ENCODE data around the gene SGSM2.
A peak's percentile ranks its signal among the peaks of the same experiment; 100 is the strongest.

Gene SGSM2

GRCh38 chr17:2399572-2400473 is 62.5 kb downstream of the SGSM2 start:
- peak; percentile 92 for DNase-seq

- peak; percentile 58 for DNase-seq
Observed at GRCh38 chr17:2400474-2400866, 63.2 kb downstream of the SGSM2 start.

GRCh38 chr17:2400877-2401425 is 63.6 kb downstream of the SGSM2 start, which contains the start of gene MNT:
Gene MNT (minus strand): TSS chr17:2401060. CDS start chr17:2400712, 348 bp downstream.
- DNase-seq, result peak; percentile 59

GRCh38 chr17:2401426-2402221 is 64.3 kb downstream of the SGSM2 start:
- peak; percentile 97 for DNase-seq

DNA sequence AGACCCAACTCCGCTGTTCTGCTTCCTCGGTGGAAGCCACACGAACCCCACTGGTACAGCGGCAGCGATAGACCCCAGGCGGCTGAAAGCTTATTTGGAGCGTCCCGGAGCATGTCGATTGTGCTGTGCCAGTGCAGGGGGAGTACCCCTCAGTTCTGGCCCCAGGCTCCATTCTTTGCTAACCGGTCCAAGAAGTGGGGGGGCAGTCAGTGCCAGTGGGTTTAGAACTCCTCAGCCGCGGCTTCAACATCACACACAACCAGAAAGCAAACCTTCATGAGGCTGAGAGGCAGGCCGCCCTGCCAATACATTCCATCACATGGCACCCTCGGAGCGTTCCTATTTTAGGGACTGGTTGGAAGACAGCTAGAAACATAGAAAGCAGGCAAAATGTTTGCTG is 65.2 kb downstream of the SGSM2 start:
- DNase-seq, result no peak

DNA sequence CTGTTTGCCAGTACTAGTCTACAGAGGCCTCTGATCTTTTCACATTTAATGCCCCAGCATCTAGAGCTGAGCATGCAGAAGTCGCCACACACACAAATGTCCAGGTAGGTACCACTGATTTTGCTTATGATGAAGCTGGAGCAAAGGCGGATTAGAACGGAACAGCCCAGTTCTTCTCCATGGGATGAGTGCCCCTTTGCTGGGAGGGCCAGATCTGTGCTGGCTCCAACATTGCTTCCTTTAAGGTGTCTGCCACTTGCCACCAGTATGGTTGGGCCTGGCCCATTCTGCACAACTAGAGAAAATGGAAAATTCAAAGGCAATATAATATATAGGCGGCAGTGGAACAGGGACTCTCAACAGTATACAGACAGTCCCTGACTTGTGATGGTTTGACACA is 65.7 kb downstream of the SGSM2 start:
- DNase-seq, result no peak

GRCh38 chr17:2405247-2405926 is 68.1 kb downstream of the SGSM2 start:
- no peak for DNase-seq

DNA sequence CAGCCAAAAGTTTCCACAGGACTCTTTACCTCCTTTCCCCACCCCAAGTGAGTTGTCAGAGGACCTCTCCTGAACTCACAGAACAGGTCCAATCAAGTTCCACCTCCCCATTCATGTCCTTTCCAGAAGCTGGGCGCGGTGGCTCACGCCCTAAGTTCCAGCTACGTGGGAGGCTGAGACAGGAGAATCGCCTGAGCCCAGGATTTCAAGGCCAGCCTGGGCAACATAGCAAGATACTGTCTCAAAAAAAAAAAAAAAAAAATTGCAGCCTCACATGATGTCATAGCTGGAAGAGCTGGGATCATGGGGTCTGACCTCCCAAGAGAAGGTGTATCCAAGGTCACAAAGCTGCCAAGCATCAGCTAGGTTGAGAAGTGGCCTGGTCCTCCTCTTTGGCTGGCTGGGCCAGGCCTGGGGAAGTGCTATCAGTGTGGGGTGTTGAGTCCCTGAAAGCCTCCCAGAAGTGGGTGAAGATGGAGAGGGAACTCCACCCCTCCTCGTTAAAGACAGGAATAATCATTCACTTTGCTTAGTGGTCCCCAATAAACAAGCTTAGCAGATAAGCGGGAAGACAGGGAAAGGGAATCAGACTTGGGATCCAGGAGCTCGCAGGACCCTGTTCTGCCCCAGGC is 69.1 kb downstream of the SGSM2 start:
- DNase-seq, result no peak

DNA sequence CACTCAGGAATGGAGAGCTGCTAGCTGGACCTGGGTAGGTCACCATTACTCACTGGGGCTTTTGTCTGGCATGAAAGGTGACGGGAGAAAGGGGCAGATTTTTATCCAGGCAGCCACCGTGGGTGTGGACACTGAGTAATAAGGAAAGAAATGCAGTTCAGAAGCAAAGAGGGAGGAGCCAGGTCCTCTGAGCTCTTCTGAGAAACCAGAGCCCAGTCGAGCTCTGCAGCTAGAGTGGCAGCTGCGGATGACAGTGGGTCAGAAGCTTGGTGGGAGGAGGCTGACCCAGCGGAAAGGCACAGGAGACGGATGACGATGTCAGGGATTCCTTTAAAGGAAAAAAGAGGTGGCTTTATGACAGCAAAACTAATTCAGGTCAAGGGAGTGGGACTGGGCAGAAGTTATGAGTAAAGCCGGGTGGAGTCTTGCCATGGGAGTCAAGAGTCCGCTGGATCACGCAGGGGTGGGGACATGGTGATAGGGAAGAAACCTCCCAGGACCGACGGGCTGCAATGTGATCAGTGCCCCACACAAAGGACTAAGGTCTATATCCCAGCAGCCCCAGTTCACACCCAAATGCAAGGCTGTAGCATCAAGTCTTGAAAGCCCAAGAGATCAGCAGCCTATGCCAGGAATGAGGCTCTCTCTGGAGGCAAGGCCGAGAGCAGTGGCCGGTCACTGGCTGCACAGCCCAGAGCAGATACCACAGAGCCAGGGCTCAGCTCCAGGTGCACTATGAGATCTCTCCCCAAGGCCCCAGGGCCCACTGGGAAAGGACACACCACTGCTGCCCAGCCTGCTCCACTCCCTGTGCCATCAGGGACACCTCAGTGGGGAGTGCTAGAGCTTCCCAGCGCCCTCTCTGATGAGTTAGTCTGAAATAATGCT is 69.8 kb downstream of the SGSM2 start:
- DNase-seq, result no peak

GRCh38 chr17:2410951-2411350 is 73.7 kb downstream of the SGSM2 start:
- DNase-seq, result no peak

DNA sequence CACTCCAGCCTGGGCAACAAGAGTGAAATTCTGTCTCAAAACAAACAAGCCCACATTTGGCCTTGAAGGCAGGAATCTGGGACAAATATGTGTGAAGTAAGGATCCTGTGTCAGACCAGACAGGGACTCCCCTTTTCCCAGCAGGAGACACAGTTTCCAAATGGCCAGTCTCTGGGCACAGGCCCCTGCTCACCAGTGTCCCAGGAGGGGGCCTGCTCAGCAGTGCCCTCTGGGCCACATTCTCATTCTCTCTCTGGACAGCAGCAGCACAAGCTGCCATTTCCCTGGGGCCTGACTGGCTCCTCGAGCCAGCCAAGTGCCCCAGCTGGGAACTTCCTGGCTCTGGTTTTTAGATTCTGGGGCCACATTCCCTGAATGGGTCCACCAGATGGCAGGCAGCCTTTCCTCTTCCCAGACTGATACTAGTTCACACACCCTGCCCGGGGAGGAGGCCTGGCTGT is 75.3 kb downstream of the SGSM2 start:
- no peak for DNase-seq

- DNase-seq, result no peak
Observed at GRCh38 chr17:2414446-2415064, 77.3 kb downstream of the SGSM2 start.

DNA sequence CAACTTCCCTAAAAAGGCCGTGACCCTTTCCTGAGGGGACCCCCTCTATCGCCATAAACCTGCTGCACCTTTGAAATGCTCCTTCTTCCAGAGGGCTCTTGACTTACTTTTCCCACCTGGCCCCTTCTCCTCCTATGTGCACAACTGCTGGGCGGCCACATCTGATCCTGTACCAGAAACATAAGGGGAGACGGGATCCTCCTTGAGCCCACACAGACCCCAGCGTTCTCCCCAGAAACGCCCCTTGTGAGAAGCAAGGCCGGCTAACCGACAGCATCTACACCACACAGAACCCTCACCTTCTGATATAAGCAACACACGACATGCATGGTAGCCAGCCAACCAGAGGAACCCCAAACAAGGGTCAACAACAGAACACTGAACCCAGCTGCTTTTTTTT is 77.8 kb downstream of the SGSM2 start:
- no peak for DNase-seq

- peak; percentile 76 for DNase-seq
Observed at GRCh38 chr17:2416010-2416734, 78.9 kb downstream of the SGSM2 start.

- DNase-seq, result no peak
Observed at GRCh38 chr17:2418572-2418971, 81.3 kb downstream of the SGSM2 start.

- no peak for DNase-seq
Observed at GRCh38 chr17:2419486-2419885, 82.2 kb downstream of the SGSM2 start.

DNA sequence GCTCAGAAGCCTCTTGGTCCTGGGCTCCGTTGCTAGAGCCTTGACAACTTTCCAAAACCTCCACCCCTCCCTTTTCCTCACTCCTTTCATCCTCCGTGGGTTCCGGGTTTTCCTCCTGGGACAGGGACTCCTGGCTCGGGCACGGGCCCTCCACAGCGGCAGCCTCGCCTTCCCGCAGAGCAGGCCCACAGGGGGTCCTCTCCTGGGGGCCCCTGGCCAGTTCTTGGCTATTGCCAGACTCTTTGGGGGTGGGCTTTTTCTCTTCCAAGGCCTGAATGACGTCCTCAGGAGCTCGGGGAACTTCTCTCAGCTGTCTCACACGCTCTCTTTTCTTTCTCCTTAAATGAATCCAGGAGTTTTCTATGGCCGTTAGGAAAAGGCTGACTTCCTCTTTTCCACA is 82.9 kb downstream of the SGSM2 start:
- no peak for DNase-seq

GRCh38 chr17:2421315-2422147 is 84.2 kb downstream of the SGSM2 start:
- peak; percentile 12 for DNase-seq

GRCh38 chr17:2423271-2423670 is 86.0 kb downstream of the SGSM2 start:
- no peak for DNase-seq

Data from NCI-H748 treated with DMSO at 0.1 percent for 48 hours (cell line).